HG02884 (cell line): ENCODE results near the gene GTF2IRD2.
"Not testable (repeated sequence)": the region's sequence is repeated elsewhere in the genome, so short reads cannot be mapped to it uniquely, and the experiment has no call there.

Experiments used
- ATAC-seq: cut with Tn5 transposase; IDR thresholded peaks from one replicate; pipeline ENCODE4 v1.9.1; 2021; ENCODE audit warnings: mild to moderate bottlenecking, moderate library complexity; ENCODE audit not compliant: unreplicated experiment

The GTF2IRD2 gene

DNA sequence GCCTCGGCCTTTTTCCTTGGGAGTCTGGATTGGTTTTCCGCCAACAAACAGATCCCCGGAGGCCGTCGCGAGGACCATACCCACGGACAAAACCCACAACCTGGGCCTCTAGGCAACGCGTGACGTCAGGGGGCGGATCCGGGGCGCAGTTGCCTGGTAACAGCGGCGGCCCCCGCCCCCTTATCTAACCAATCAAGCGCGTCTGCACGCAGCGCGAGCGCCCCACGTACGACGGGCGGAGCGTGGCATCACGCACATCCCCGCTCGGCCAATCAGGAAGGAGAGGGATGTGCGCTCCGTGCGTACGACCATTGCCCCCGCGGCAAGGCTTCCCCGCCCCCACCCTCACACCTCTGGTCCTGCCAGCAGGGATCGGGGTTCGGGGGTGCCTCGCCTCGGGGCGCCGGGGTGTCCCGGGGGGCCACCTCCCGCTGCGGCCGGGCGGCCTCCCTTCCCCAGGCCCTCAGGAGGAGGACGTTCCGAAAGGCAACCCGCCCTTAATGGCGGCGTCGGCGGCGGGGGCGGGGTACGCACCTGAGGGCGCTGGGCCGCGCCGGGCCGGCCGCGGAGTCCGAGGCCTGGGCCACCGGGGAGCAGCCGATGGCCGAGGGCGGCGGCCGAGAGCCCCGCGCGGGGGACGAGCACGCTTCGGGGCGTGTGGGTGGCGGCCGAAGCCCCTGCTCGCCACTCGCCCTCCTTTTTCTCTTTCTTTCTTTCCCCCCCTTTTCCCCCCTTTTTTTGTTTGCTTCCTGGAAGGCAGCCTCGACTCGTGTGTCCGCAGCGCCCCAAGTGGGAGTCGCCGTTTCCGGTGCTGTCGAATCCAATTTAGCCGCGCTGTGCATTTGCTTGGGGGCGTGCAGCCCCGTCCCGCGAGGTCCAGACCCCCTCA, at the start of gene GTF2IRD2:
GTF2IRD2 (minus strand) TSS at position 773 of the 889 bp plus-strand sequence. CDS start 15,227 bp downstream, outside the sequence.
- ATAC-seq: peak; percentile 76

DNA sequence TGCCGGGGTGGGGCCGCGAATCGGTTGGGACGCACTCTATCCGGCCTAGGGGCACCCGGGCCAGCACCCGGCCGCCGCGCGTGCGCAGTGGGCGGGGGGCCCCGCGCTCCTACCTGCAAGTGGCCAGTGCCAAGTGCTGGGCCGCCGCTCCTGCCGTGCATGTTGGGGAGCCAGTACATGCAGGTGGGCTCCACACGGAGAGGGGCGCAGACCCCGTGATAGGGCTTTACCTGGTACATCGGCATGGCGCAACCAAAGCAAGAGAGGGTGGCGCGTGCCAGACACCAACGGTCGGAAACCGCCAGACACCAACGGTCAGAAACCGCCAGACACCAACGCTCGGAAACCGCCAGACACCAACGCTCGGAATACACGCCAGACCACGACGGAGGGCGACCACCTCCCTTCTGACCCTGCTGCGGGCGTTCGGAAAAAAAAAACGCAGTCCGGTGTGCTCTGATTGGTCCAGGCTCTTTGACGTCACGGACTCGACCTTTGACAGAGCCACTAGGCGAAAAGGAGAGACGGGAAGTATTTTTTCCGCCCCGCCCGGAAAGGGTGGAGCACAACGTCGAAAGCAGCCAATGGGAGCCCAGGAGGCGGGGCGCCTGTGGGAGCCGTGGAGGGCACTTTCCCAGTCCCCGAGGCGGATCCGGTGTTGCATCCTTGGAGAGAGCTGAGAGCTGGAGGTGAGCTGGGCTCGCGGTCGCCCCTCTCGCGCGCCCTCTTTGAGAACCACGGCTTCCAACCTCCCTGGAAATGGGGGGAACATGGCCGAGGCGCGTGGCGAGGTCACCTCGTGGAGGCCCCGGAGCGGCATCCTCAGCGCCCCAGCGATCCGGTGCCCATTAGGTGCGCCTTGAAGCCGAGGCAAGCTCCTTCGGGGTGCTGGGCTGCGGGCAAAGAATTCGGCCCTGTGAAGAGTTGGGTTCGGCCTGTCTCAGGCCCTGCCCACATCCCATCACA, 39.0 kb upstream of the GTF2IRD2 start:
- ATAC-seq: not testable (repeated sequence)

DNA sequence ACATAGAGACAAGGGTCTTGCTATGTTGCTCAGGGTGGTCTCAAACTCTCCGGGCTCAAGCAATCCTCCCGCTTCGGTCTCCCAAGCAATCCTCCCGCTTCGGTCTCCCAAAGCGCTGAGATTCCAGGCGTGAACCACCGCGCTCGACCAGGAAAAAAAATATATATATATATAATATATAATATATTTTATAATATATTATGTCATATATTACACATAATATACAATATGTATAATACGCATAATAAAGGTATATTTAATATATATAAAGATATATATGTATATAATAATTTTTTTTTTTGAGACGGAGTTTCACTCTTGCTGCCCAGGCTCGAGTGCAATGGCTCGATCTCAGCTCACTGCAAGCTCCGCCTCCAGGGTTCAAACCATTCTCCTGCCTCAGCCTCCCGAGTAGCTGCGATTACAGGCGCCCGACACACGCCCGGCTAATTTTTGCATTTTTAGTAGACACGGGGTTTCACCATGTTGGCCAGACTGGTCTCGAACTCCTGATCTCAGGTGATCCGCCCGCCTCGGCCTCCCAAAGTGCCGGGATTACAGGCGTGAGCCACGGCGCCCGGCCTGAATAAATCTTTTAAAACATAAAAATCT, 38.2 kb upstream of the GTF2IRD2 start:
- not testable (repeated sequence) for ATAC-seq

DNA sequence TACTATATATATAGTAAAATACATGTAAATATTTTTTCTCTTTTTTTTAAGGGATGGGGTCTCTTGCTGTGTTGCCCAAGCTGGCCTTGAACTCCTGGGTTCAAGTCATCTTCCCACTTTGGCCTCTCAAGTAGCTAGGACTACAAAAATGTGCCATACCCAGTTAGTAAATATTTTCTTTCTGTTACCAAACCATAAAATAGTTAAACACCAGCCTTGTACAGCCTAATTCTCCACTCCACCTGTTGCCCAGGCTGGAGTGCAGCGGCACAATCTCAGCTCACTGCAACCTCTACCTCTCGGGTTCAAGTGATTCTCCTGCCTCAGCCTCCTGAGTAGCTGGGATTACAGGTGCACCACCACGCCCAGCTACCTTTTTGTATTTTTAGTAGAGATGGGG, 33.9 kb upstream of the GTF2IRD2 start:
- not testable (repeated sequence) for ATAC-seq

DNA sequence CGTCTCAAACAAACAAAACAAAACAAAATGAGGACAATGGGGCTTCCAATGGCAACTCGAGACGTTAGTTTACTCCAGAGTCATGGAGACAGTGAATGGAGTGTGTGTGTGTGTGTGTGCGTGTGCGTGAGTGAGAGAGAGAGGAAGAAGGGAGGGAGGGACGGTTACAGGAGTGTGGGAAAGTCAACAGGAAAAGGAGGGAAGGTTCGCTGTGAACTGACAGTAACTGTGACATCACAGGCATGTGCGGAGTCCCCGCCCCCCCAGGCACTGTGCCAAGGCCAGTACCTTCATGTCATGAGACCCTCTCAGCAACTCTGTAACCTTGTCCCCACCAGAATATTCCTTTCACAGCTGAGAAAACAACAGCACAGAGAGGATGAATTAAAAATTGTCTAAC, 30.7 kb upstream of the GTF2IRD2 start:
- ATAC-seq: not testable (repeated sequence)

DNA sequence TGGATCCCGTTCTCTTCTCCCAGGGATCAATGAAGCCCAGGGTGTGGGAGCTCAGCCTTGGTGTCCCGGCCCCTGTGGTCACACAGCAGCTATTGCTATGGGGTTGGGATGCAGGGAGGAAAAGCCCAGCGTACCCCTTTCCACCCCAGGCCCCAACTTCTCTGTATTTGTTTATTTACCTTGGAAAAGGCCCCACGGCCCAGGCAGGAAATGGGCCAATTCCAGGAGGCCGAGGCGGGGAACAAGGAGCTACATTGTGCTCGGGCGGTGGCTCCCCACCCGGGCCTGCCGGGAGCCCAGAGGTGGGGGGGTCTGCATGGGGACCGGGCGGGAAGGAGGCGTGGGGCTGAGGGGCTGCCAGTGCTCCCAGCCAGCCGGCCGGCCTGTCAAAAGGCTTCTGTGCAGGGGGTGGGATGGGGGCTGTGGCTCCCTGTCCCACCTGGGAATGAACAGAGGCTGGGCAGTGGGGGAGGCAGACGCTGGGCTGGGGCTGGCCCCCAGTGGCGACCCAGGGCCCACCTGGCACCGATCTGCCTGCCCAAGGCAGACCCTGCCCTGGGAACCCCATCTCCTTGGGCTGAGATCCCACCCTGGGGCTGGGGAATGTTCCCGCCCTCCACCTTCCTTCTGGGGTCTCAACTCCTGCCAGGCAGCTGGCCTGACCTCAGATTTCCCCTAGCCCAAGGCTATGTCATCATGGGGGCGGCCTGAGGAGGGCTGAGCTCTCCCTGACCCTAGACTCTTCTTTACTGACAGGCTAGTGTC, 23.5 kb upstream of the GTF2IRD2 start:
- ATAC-seq: not testable (repeated sequence)

DNA sequence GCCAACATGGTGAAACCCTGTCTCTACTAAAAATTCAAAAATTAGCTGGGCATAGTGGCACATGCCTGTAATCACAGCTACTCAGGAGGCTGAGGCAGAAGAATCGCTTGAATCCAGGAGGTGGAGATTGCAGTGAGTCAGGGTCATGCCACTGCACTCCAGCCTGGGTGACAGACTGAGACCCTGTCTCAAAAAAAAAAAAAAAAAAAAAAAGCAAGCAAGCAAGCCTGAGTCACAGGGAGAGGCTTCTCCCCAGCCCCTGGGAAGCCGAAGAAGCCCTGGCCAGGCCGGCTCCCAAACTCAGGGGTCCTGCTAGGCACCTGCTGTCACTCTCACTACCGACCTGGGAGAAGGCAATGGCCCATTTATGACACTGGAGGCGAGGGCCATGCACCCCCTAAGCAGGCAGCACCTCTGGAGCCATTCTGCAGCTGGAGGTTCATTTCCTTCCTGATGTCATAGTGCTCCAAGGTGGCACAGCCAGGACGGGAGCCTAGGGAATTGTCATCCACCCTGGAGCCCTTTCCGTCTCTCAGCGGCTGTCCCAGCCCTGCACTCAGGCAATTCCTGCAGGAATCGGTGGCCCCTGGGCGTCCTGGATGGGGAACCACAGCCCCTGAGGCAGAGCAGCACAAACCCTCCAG, 22.8 kb upstream of the GTF2IRD2 start:
- ATAC-seq: not testable (repeated sequence)

DNA sequence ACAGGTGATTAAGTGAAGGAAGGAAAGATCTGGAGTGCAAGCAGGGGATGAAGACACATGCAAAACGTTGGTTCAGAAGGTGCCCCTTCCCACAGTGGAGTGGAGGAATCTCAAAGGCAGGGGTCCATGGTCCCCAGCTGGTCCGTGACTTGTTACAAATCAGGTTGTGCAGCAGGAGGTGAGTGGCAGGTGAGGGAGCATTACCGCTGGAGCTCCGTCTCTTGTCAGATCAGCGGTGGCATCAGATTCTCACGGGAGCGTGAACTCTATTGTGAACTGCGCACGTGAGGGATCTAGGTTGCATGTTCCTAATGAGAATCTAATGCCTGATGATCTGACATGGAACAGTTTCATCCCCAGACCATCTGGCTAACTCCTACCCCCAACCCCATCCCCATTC, 21.1 kb upstream of the GTF2IRD2 start:
- not testable (repeated sequence) for ATAC-seq

DNA sequence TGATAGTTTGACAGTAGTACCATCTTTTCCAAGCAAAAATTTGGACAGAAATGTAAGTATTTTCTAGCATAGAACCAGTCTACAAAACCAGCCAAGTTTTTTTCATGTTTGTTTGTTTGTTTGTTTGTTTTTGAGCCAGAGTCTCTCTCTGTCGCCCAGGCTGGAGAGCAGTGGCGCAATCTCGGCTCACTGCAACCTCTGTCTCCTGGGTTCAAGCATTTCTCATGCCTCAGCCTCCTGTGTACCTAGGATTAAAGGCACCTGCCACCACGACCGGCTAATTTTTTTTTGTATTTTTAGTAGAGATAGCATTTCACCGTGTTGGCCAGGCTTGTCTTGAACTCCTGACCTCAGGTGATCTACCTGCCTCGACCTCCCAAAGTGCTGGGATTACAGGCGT, 14.4 kb upstream of the GTF2IRD2 start:
- not testable (repeated sequence) for ATAC-seq

DNA sequence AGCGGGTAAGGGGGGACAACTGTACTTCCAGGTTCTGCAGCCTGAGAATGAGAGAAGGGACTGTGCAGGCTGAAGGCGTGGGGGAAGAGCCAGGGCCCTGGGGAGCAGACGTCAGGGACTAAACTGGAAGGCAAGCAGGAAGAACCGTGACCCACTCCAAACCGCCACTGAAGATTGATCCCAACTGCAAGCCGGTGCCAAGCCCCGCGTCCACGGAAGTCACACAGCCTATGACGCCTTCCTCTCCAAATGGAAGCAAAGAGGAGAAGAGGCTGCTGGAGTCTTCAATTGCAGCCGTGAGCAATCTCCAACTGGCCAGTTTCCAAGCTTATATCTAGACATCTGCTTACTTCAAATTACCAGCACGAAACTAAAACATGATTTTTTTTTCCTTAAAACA, 1.6 kb downstream of the GTF2IRD2 start:
- not testable (repeated sequence) for ATAC-seq

DNA sequence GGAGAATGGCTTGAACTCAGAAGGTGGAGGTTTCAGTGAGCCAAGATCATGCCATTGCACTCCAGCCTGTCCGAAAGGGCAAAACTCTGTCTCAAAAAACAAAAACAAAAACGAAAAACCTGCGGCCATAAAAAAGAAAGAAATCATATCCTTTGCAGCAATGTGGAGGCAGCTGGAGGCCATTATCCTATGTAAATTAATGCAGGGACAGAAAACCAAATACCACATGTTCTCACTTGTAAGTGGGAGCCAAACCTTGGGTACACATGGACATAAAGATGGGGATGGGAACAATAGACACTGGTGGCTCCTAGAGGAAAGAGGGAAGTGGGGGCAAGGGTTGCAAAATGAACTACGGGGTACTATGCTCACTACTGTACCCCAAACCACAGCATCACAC, 21.0 kb downstream of the GTF2IRD2 start:
- not testable (repeated sequence) for ATAC-seq

DNA sequence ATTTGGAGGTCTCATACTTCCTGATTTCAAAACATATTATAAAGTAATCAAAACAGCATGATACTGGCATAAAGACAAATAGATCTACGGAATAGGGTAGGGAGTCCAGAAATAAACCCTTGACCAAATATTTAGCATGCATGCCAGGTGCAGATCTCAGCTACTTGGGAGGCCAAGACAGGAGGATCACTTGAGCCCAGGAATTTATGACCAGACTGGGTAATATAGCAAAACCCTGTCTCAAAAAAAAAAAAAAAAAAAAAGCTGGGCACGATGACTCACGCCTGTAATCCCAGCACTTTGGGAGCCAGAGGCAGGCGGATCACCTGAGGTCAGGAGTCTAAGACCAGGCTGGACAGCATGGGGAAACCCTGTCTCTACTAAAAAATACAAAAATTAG, 21.4 kb downstream of the GTF2IRD2 start:
- ATAC-seq: not testable (repeated sequence)

DNA sequence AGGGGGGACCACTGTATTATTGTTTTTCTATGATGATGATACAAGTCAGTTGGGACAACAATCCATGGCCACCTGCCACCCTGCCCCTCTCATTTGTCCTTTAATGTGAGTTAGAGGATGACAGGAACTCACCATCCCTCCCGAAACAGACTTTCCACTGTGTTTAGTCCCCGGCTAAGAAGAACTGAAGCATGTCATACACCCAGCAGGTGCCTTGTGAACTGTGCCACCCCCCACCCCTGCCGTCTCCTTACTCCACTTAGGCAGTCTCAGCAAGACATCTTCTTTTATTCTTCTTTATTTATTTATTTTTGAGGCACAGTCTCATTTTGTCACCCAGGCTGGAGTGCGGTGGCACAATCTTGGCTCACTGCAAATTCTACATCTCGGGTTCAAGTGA, 30.1 kb downstream of the GTF2IRD2 start:
- not testable (repeated sequence) for ATAC-seq

DNA sequence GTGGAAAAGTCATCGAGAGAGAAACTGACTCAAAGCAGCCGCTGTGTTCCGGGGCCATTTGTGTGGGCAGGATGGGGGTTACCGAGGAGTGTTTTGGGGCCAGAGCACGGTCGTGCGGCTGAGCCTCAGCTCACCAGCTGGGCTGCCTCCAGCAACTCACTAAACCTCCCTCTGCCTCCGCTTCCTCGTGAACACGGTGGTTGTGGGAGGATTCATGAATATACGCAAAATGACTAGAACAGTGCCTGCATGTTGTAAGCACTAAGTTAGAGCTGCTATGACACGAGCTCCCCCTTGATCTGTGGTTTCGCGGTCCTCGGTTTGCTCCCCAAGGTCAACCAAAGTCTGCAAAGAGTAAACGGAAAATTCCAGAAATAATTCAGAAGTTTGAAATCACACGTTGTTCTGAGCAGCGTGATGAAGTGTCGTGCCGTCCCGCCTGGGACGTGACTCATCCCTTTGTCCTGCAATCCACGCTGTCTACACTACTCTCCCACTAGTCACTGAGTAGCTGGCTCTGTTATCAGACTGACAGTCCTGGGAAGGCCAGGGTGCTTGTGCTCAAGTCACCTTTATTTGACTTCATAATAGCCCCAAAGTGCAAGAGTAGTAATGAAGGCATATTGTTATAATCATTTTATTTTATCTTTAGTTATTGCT, 31.1 kb downstream of the GTF2IRD2 start:
- peak; percentile 83 for ATAC-seq

DNA sequence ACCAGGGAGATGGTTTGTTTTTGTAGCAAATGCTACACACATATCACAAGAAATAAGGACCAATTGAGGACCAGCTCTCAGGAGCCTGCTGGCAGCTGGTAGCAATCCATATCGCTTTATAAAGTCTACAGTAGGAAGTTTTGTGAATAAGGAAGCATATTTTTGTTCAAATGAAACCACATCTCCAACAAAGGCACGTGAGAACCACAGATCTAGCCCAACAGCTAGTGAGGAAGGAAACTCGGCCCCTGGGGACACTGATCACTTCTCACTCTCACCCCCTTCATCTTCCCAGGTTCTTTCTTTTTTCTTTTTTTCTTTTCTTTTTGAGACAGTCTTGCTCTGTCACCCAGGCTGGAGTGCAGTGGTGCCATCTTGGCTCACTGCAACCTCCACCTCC, 35.5 kb downstream of the GTF2IRD2 start:
- not testable (repeated sequence) for ATAC-seq

DNA sequence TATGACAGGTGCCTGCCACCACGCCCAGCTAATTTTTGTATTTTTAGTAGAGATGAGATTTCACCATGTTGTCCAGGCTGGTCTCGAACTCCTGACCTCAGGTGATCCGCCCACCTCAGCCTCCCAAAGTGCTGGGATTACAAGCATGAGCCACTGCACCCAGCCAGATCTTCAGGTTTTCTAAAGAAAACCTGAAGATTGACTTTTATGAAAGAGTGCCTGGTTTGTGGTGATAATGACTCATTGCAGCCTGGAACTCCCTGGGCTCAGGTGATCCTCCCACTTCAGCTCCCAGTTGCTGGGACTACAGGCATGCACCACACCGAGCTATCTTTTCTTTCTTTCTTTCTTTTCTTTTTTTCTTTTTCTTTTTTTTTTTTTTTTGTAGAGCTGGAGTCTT, 52.8 kb downstream of the GTF2IRD2 start:
- ATAC-seq: not testable (repeated sequence)

DNA sequence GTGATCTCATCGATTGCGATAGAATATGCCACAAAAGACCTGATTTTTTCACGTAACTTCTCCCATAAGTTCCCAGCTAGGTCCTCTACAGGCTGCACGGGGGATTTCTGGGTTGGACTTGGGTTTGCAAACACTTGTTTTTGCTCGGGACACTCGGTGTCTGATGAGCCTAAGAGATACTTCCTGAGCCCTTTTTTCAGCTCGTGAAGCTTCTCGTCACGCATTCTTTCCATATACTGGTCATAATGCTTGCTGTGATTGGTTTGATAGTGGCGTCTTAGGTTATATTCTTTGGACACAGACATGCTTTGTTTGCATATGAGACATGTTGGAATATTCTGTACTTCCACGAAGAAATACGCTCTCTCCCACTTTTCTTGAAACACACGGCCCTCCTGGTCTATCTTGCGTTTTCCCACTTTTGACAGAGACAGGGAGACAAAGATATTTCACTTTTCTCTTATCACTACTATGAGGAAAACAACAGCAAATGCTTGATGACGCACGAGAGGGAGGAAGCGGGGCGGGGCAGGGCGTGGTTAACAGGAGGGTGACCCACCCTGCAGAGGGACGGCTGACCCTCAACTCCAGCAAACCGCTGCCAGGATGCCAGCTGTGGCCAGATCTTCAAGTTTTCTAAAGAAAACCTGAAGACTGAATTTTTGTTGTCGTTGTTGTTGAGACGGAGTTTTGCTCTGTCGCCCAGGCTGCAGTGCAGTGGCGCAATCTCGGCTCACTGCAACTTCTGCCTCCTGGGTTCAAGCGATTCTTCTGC, 53.4 kb downstream of the GTF2IRD2 start:
- ATAC-seq: not testable (repeated sequence)

DNA sequence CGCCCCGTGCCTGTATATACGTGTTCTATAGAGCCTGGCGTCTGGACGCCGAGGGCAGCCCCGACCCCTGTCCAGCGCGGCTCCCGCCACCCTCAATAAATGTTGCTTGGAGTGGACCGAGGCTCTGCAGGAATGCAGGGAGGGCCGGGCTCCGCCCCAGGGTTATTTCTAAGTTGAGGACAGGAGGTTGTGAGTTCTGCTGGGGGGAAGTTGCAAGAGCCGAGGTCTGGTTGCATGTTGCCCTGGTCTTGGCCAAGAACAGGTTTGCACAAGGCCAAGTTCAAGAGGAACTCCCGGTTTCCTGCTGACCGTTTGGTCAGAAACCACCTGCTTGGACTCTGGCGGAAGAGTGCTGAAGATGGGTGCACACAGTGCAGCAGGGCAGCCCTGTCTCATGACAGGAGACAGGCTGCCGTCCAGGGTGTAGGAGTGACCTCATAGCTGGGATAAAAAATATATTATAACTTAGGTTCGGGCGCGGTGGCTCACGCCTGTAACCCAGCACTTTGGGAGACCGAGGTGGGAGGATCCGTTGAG, 62.1 kb downstream of the GTF2IRD2 start:
- not testable (repeated sequence) for ATAC-seq
